Measurements from ENCODE around the gene RAD54L2.
"Not testable (repeated sequence)": the region's sequence is repeated elsewhere in the genome, so short reads cannot be mapped to it uniquely, and the experiment has no call there.

The RAD54L2 gene

DNA sequence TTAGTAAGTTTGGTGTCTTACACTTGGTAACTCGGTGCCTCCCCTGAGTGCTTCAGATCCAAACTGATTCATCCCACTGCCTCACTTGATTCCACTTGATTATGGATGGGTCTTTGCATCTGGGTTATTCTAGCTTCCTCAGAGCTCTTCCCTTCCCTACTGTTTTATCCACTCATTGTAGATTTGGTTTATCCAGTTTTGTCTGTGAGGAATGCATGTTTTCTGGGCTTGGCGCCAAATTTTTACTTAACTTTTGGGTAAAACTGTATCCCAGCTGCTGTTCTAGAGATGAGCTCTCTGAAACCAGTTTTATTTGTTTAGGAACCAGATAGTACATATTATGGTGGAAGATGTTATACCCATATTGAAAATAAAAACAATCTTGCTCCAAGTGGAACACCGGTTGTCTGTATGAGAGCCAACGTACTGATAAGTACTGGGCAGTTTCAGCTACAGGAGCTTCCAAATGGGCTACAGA lies 20.9 kb downstream of the RAD54L2 start:
- no peaks in the 10 kb centered on the region for H3K36me3 ChIP-seq
- peaks cover 3% of the 10 kb centered on the region; the same call in 1 of the 2 replicates for H3K4me1 ChIP-seq
- no peaks in the 10 kb centered on the region for H3K9me3 ChIP-seq
- H3K4me3 ChIP-seq (ENCODE audit: low read depth, low read length) = no peak overlapping the region
- TF ChIP-seq, protein P1, sequence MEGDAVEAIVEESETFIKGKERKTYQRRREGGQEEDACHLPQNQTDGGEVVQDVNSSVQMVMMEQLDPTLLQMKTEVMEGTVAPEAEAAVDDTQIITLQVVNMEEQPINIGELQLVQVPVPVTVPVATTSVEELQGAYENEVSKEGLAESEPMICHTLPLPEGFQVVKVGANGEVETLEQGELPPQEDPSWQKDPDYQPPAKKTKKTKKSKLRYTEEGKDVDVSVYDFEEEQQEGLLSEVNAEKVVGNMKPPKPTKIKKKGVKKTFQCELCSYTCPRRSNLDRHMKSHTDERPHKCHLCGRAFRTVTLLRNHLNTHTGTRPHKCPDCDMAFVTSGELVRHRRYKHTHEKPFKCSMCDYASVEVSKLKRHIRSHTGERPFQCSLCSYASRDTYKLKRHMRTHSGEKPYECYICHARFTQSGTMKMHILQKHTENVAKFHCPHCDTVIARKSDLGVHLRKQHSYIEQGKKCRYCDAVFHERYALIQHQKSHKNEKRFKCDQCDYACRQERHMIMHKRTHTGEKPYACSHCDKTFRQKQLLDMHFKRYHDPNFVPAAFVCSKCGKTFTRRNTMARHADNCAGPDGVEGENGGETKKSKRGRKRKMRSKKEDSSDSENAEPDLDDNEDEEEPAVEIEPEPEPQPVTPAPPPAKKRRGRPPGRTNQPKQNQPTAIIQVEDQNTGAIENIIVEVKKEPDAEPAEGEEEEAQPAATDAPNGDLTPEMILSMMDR (IDR thresholded peaks at IDR 0.05; ENCODE audit: low read depth, low read length) = no peak
- no peaks in the 10 kb centered on the region for H3K27me3 ChIP-seq
- peak; percentile 27 for DNase-seq

DNA sequence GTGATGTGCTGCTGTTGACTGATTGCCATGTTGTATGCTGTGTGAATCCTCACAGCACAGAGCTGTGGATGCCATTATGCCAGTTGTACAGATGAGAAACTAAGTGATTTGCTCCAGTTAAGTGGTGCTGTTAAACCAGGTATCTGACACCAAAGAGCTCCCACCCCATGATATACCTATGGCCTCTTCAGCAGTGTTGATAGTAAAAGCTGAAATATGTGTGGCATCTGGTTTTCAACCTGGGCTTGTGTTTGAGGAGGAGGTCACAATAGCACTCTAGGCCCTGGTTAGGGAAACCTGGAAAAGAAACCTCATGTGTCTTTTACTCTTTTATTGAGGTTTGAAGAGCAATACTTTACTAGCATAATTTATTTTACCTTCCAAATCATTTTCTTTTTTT lies 21.4 kb downstream of the RAD54L2 start:
- no peaks in the 10 kb centered on the region for H3K27me3 ChIP-seq
- peaks cover 3% of the 10 kb centered on the region; the same call in 1 of the 2 replicates for H3K4me1 ChIP-seq
- DNase-seq = no peak
- H3K36me3 ChIP-seq = no peaks in the 10 kb centered on the region
- H3K4me3 ChIP-seq (ENCODE audit: low read depth, low read length) = no peak overlapping the region
- no peaks in the 10 kb centered on the region for H3K9me3 ChIP-seq
- TF ChIP-seq, protein P1 (IDR thresholded peaks at IDR 0.05; ENCODE audit: low read depth, low read length) = no peak

DNA sequence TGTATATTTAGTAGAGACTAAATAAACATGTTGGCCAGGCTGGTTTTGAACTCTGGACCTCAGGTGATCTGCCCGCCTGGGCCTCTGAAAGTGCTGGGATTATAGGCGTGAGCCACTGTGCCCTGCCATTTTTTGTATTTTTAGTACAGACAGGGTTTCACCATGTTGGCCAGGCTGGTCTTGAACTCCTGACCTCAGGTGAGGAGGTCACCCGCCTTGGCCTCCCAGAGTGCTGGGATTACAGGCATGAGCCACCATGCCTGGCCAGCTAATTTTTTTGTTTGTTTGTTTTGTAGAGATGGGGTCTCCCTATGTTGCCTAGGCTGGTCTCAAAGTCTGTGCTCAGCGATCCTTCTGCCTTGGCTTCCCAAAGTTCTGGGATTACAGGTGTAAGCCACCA lies 23.9 kb downstream of the RAD54L2 start:
- not testable (repeated sequence) for DNase-seq; H3K4me3 ChIP-seq (ENCODE audit: low read depth, low read length); H3K4me1 ChIP-seq; H3K36me3 ChIP-seq; H3K27me3 ChIP-seq; H3K9me3 ChIP-seq

DNA sequence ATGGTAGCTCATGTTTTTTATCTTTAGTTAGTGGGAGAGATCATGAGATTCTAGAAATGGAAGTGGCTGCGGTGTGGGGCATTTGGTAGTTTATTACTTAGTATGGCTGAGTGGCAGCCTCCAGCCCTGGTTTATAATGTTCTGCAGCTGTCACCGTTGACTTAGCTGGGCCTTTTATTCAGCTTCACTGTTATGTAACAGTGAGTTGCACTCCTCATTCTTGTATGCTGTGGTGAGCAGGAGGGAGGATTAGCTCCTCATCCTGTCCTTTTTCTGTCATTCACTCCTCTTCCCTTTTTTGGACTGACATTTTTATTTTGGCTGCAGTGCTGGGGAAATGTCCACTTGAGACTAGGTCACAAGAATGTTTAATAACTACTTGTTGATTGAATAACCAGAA lies 29.5 kb downstream of the RAD54L2 start:
- Histone ChIP-seq H3K36me3 (no peaks in the 10 kb centered on the region), H3K4me3 (ENCODE audit: low read depth, low read length) (no peak overlapping the region), H3K27me3 (no peaks in the 10 kb centered on the region), H3K4me1 (no peaks in the 10 kb centered on the region), H3K9me3 (no peaks in the 10 kb centered on the region)
- TF ChIP-seq, protein P1 (IDR thresholded peaks at IDR 0.05; ENCODE audit: low read depth, low read length) = no peak
- DNase-seq = no peak

DNA sequence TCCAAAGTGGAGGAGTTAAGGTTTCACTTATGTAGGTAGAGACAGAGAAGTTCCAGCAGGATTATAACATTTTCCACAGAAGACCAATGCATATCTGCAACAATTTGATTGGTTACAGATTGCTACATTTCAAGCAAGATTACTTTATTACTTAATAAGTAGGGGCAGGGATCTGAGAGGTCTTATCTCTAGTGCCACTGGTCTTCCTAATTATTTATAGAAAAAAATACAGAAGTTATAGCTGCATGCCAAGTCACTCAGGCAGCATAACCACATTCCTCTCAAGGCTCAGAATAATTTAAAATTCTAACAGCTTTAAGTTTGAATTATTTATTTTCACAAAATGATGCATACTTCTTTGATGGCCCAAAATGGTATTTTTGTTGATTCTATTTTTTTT lies 30.5 kb downstream of the RAD54L2 start:
- no peaks in the 10 kb centered on the region for H3K27me3 ChIP-seq
- no peaks in the 10 kb centered on the region for H3K36me3 ChIP-seq
- DNase-seq = no peak
- TF ChIP-seq, protein P1 (IDR thresholded peaks at IDR 0.05; ENCODE audit: low read depth, low read length) = no peak
- no peaks in the 10 kb centered on the region for H3K4me1 ChIP-seq
- no peaks in the 10 kb centered on the region for H3K9me3 ChIP-seq
- no peak overlapping the region for H3K4me3 ChIP-seq (ENCODE audit: low read depth, low read length)

DNA sequence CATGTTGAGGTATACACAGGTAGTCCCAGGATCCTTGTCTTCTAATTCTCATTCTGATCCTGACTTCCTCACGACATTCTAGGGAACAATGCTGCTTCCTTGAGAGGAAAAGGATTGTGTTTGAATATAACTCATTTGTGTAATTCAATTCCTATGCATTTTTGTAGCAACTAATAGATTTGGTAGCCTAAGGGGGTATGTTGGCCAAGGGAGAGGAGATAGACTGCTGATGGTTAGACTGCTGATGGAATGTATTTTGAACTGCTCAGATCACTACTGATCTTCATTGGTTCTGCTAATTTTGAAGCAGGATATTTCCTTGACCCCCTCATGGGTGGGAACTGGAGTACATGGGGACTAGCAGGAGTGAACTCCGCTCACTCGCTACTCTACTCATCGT lies 39.7 kb downstream of the RAD54L2 start:
- Histone ChIP-seq H3K9me3 (no peaks in the 10 kb centered on the region), H3K4me3 (ENCODE audit: low read depth, low read length) (no peak overlapping the region), H3K36me3 (no peaks in the 10 kb centered on the region), H3K4me1 (no peaks in the 10 kb centered on the region), H3K27me3 (no peaks in the 10 kb centered on the region)
- no peak for DNase-seq
- TF ChIP-seq, protein P1 (IDR thresholded peaks at IDR 0.05; ENCODE audit: low read depth, low read length) = no peak

DNA sequence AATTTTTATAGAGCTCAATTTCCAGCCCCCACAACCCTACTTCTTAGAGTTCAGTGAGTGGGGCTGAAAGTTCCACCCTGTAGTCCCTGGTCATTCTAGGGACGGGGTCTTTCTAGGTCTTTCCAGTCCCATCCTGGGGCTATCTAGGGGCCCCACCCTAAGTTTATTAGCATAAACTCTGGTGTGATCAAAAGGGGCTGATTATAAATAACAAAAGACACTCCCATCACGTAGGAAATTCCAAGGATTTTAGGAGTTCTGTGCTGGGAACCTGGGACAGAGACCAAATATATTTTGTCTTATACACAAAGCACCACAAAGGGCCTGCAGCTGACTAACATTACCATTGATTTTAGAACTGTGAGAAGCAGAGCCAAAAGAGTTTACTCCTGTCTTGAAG lies 41.9 kb downstream of the RAD54L2 start:
- DNase-seq = no peak
- no peaks in the 10 kb centered on the region for H3K27me3 ChIP-seq

More for the DNA sequence above, 41.9 kb downstream of the RAD54L2 start:
- no peak overlapping the region for H3K4me3 ChIP-seq (ENCODE audit: low read depth, low read length)
- no peaks in the 10 kb centered on the region for H3K9me3 ChIP-seq
- TF ChIP-seq, protein P1 (IDR thresholded peaks at IDR 0.05; ENCODE audit: low read depth, low read length) = no peak
- H3K4me1 ChIP-seq = no peaks in the 10 kb centered on the region
- no peaks in the 10 kb centered on the region for H3K36me3 ChIP-seq

Data from BE2C (cell line).